OCI-LY7 (cell line): ENCODE data around the gene GALNT9.
"Not testable (repeated sequence)": the region's sequence is repeated elsewhere in the genome, so short reads cannot be mapped to it uniquely, and the experiment has no call there.

Experiments used
- CTCF ChIP-seq: fragments of 200-600 bp; sonication (generic); conservative IDR thresholded peaks from 2 replicates; pipeline ENCODE4 v1.5.1; 2014; ENCODE audit warnings: mild to moderate bottlenecking, antibody characterized with exemption, low read length, moderate library complexity, mixed read lengths
- EZH2phosphoT487 ChIP-seq: fragments of 200-600 bp; sonication (generic); IDR thresholded peaks from 2 replicates; pipeline ENCODE4 v1.6.1; 2018; ENCODE audit warnings: low read depth, borderline replicate concordance, mild to moderate bottlenecking, mixed run types, antibody characterized with exemption, low read length, moderate library complexity, mixed read lengths

- TF ChIP-seq CTCF, EZH2phosphoT487: not testable (repeated sequence)
Measured at GRCh38 chr12:132240669-132241007, 88.8 kb downstream of the GALNT9 start.
